ENCODE data around the gene FBXL7.

DNA sequence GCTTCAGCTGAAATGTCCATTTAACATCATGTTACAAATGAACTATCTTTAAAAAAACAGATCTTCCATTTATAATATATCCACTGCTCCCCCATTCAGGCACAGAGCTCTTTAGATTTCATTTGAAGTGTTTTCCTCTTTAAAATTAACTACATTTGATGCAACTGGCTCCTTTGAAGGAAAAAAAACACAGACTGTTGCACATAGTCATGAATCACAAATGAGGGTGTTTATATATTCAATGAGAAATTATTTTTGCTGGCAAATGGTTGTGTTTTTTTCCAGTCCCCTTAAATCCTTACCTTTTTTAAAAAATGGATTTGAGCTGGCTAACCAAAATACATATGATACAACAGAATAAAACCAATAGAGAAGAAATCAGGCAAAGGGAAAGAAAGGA lies 240.4 kb downstream of the FBXL7 start:
- TF ChIP-seq, protein P1, sequence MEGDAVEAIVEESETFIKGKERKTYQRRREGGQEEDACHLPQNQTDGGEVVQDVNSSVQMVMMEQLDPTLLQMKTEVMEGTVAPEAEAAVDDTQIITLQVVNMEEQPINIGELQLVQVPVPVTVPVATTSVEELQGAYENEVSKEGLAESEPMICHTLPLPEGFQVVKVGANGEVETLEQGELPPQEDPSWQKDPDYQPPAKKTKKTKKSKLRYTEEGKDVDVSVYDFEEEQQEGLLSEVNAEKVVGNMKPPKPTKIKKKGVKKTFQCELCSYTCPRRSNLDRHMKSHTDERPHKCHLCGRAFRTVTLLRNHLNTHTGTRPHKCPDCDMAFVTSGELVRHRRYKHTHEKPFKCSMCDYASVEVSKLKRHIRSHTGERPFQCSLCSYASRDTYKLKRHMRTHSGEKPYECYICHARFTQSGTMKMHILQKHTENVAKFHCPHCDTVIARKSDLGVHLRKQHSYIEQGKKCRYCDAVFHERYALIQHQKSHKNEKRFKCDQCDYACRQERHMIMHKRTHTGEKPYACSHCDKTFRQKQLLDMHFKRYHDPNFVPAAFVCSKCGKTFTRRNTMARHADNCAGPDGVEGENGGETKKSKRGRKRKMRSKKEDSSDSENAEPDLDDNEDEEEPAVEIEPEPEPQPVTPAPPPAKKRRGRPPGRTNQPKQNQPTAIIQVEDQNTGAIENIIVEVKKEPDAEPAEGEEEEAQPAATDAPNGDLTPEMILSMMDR (IDR thresholded peaks at IDR 0.05; ENCODE audit: low read length): no peak
- TF ChIP-seq EZH2 (IDR thresholded peaks at IDR 0.05; ENCODE audit: borderline replicate concordance, low read length): no peak
